EL (cell line): ENCODE data around the gene CASP5.
A peak's percentile ranks its signal among the peaks of the same experiment; 100 is the strongest.

ENCODE experiments used
- DNase-seq: peaks from one replicate; pipeline ENCODE4 v3.0.0-alpha.2; 2016

CASP5 gene

GRCh38 chr11:104965735-104966134 lies 57.2 kb downstream of the CASP5 start:
- no peak for DNase-seq

- no peak for DNase-seq
Measured at GRCh38 chr11:104964247-104964646, 58.7 kb downstream of the CASP5 start.

GRCh38 chr11:104962852-104963251 lies 60.1 kb downstream of the CASP5 start:
- no peak for DNase-seq

- no peak for DNase-seq
Measured at GRCh38 chr11:104957280-104957679, 65.7 kb downstream of the CASP5 start.

- no peak for DNase-seq
Measured at GRCh38 chr11:104956528-104956927, 66.4 kb downstream of the CASP5 start.

GRCh38 chr11:104946907-104947306 lies 76.1 kb downstream of the CASP5 start:
- DNase-seq = peak; percentile 65
